Measurements from ENCODE around the gene HMGB4. TPM values are rescaled to one million over a fixed set of nuclear protein-coding genes. Genes with fewer than 3 reads are reported as not detected.

The HMGB4 gene
- total and polyA plus RNA-seq, 3 donors from 2014 or later, result 237 to 687 (median 622) TPM

DNA sequence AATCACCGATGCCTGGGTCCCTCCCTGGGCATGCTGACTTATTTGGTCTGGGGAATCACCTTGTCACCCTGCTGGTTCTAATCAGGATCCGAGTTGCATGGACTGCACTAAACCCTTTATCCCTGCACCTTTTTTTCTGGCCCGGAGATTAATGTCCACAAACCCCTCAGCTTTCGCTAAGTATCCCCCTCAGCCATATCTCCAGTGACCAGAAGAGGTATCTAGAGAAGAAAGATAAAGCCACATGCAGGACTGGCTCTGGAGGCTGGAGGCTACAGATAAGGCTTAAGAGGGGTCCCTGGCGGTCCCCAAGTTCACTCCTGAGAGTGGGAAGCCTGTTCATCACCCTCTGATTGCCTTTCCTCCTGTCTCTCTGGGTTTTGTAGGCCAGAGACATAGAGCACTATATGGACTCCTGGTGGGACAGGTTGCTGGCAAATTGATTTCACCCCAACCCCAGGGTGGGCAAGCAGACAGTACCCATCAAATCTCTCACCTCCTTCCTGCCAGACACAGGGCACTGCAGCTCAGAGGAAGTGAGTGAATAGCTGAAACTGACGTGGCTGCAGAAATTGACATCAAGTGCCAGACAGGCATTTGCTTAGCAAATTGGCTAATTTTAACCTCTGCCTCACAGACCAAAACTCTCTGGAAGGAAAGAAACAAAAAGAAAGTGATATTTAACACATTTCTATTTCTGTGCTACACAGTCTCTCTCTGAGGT, 38.8 kb downstream of the HMGB4 start:
- intact Hi-C loops (cut with DNase I; ENCODE audit: low total_unique reads), result no loop called here
- Histone ChIP-seq H3K9me3 (no peaks in the 10 kb centered on the region), H3K27me3 (no peaks in the 10 kb centered on the region), H3K27ac (no peak overlapping the region), H3K4me1 (no peaks in the 10 kb centered on the region), H3K36me3 (ENCODE audit: low read depth, missing control alignments) (no peaks in the 10 kb centered on the region), H3K4me3 (no peak overlapping the region)
- WGBS, 2 donors, result 76 to 80% methylated on average over 6 of the region's 6 CpGs
- no peak for DNase-seq
- TF ChIP-seq, protein P1, sequence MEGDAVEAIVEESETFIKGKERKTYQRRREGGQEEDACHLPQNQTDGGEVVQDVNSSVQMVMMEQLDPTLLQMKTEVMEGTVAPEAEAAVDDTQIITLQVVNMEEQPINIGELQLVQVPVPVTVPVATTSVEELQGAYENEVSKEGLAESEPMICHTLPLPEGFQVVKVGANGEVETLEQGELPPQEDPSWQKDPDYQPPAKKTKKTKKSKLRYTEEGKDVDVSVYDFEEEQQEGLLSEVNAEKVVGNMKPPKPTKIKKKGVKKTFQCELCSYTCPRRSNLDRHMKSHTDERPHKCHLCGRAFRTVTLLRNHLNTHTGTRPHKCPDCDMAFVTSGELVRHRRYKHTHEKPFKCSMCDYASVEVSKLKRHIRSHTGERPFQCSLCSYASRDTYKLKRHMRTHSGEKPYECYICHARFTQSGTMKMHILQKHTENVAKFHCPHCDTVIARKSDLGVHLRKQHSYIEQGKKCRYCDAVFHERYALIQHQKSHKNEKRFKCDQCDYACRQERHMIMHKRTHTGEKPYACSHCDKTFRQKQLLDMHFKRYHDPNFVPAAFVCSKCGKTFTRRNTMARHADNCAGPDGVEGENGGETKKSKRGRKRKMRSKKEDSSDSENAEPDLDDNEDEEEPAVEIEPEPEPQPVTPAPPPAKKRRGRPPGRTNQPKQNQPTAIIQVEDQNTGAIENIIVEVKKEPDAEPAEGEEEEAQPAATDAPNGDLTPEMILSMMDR (IDR thresholded peaks at IDR 0.05), result no peak
- no peak for TF ChIP-seq POLR2A (IDR thresholded peaks at IDR 0.05)

DNA sequence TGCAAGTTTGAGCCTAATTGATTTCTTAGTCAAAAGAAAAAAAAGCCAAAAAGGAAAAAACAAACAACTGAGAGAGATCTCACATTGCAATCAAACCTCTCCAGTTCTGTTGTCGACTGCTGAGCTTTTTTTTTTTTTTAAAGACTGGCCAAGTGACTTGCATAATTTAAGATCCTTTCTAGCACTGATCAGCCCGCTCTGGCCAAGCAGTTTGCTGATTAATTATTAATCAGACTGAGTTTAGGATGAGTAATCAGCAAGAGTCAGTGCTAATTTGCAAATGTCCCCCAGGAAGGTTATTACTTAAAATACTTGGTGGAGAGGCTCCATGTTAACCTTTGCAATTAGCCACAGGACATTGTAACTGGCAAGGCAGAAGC, 39.3 kb downstream of the HMGB4 start:
- Histone ChIP-seq H3K27me3 (no peaks in the 10 kb centered on the region), H3K27ac (no peak overlapping the region), H3K36me3 (ENCODE audit: low read depth, missing control alignments) (no peaks in the 10 kb centered on the region), H3K9me3 (no peaks in the 10 kb centered on the region), H3K4me3 (no peak overlapping the region), H3K4me1 (no peaks in the 10 kb centered on the region)
- intact Hi-C loops (cut with DNase I; ENCODE audit: low total_unique reads), result no loop called here
- DNase-seq, result no peak
- TF ChIP-seq, protein P1 (IDR thresholded peaks at IDR 0.05), result no peak
- TF ChIP-seq POLR2A (IDR thresholded peaks at IDR 0.05), result no peak
- WGBS, 2 donors, result 37 to 43% methylated on average over 2 of the region's 2 CpGs

DNA sequence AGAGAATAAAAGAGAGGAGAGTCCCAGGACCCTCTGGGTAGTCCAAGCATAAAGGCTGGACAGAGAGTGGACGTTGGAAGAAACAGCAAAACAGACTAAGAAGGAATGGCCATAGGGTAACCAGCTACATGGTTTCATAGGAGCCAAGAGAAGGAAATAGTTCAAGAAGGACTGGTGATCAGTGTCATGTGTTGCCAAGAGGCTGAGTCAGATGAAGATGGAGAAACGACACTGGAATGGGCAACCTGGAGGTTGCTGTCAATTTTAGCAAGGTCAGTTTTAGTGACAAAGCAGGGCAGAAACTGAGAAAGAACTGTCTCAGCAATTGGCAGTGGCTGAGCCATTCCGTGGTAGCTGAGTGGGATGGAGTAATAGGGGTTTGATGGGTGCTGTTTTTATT, 41.4 kb downstream of the HMGB4 start:
- Histone ChIP-seq H3K36me3 (ENCODE audit: low read depth, missing control alignments) (no peaks in the 10 kb centered on the region), H3K4me3 (no peak overlapping the region), H3K4me1 (no peaks in the 10 kb centered on the region), H3K9me3 (no peaks in the 10 kb centered on the region), H3K27ac (no peak overlapping the region), H3K27me3 (no peaks in the 10 kb centered on the region)
- no peak for TF ChIP-seq POLR2A (IDR thresholded peaks at IDR 0.05)
- TF ChIP-seq, protein P1 (IDR thresholded peaks at IDR 0.05), result no peak
- intact Hi-C loops (cut with DNase I; ENCODE audit: low total_unique reads), result no loop called here
- DNase-seq, result no peak
- 74 to 79% methylated on average over 3 of the region's 3 CpGs for WGBS, 2 donors

DNA sequence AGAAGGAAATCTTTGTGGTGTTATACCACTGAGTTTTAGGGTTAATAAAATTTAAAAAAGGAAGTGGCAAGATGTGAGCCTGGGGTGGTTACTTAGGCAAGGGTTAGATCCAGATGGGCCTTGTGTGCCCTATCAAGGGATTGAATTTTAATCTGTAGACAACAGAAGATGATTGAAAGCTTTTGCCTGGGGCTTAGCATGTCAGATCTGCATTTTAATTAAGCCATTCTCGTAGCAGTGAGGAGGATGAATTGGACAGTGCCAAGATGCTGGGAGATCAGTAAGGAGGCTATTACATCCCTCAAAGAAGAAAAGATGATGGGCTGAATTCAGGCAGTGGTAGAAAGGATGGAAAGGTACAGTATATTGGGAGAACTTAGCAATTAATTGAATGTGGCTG, 42.3 kb downstream of the HMGB4 start:
- DNase-seq, result no peak
- TF ChIP-seq POLR2A (IDR thresholded peaks at IDR 0.05), result no peak
- no peak overlapping the region for H3K27ac ChIP-seq
- intact Hi-C loops (cut with DNase I; ENCODE audit: low total_unique reads), result no loop called here
- no peak overlapping the region for H3K4me3 ChIP-seq
- H3K36me3 ChIP-seq (ENCODE audit: low read depth, missing control alignments), result no peaks in the 10 kb centered on the region
- no peaks in the 10 kb centered on the region for H3K9me3 ChIP-seq
- 82 to 86% methylated on average over 1 of the region's 1 CpG for WGBS, 2 donors
- H3K27me3 ChIP-seq, result no peaks in the 10 kb centered on the region
- H3K4me1 ChIP-seq, result no peaks in the 10 kb centered on the region

DNA sequence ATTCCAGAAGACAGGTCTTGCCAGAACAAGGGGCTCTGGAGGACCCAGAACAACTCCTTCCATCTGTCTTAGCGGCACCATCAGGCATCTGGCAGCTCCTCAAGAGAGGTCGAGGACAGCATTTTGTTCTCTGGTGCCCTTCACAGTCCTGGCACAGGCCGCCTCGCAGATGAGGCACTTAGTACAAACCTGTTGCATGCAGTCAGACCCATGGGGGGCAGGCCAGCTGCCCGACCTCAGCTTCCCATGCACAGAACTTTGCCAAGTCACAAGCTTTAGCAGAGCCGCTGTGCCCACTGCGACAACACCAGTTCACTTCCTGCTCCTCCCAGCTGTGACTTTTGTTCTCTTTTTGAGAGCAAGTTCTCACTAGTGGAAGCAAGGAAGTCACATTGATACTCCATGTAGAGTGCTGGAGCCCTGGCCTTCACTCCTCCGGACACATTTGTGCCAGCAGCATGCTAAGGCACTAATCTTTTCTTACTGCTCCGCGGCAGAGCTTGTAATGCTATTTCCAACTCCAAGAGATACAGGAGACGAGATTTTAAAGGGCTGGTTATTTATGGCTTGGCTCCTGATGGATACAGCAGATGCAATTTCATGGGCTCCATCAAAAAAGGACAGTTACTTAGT, 44.6 kb downstream of the HMGB4 start:
- no peak for DNase-seq
- Histone ChIP-seq H3K4me1 (no peaks in the 10 kb centered on the region), H3K36me3 (ENCODE audit: low read depth, missing control alignments) (no peaks in the 10 kb centered on the region), H3K4me3 (no peak overlapping the region), H3K9me3 (no peaks in the 10 kb centered on the region), H3K27me3 (no peaks in the 10 kb centered on the region), H3K27ac (no peak overlapping the region)
- 70 to 71% methylated on average over 11 of the region's 11 CpGs for WGBS, 2 donors
- intact Hi-C loops (cut with DNase I; ENCODE audit: low total_unique reads), result no loop called here
- TF ChIP-seq, protein P1 (IDR thresholded peaks at IDR 0.05), result no peak
- no peak for TF ChIP-seq POLR2A (IDR thresholded peaks at IDR 0.05)

All from testis (tissue), 3 donors.